Hippocampal formation (tissue), 2 donors: ENCODE data around the gene FOXO3.

ENCODE experiments used
- DNase-seq, 2 donors: peaks; one replicate each; lab custom pipeline; 2025; lab: John Stamatoyannopoulos, UW

FOXO3 gene

DNA sequence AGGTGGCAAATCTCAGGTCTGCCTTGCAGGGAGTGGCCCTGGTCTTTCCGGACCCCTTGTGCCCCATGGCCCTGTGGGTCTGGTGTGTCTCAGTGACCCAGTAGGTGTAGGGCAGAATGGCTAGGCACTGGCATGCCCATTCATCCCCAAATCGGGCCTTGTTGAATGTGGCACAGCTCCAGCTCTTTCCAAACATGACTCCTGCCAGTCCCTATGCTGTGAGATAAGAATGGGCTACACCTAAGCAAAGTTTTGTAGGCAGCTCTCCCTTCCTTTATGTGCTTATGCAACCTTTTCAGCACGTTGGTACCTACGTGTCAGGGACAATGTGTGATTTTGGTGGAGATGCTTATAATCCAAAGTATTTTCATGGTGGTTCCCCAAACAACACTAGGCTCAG lies 33.9 kb downstream of the FOXO3 start:
- no peak for DNase-seq

DNA sequence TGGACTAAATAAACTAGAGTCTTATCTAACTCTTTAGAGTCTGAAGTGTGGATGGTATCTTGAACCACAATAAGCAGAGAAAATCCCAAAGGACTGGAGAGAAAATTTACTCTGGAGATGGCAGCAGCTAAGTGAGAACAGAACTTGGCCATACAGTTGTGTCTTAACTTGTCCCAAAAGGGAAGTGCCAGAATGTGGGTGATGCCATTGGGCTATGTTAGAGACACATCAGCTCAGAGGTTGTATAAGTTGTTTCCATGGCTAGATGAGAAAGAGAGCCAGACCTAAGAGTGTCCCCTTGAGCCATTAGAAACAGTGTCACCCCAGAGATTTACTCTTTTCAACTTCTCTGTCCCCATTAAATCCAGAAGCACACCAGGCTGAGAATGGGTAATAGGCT lies 36.2 kb downstream of the FOXO3 start:
- no peak for DNase-seq

GRCh38 chr6:108597572-108598304 lies 37.0 kb downstream of the FOXO3 start:
- DNase-seq = no peak

- no peak for DNase-seq
Measured at GRCh38 chr6:108598305-108598863, 37.7 kb downstream of the FOXO3 start.

GRCh38 chr6:108604156-108604555 lies 43.4 kb downstream of the FOXO3 start:
- DNase-seq = no peak

GRCh38 chr6:108606250-108606690 lies 45.6 kb downstream of the FOXO3 start:
- no peak for DNase-seq

DNA sequence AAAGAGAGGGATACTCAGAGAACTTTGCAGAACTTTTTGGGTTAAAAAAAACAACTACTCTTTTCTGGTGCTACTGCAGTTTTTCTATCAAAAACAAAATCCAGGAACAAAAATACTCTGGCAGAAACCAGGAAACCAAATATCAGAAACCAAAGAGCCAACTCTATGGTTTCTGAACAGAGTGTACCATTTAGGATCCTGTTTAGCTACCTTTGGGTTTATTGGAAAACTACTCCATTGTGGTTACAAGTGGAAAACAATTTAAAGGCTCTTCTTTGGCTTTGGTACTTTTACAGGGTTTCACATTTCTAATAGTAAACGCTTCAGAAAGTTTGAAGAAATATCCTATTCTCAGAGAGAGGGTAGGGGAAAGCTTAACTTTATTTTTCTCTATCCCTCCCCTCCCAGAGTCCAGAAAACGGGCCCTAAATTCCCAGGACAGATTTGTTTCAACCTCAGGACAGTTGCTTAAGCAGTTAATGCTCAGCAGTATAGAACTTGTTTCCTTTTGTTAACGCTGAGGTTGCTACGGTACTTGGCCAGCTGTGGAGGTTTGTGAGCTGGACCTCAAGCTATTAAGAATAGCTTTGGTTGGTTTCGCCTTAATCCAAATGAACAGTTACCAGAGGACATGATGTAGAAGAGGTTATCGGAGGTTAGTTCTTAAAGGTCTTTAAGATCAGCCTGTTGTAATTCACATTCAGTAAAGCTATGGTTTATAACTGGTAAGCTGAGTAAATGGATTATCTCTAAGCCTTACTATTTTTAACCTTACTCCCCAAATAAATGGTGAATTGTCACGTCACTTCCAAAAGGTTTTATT lies 47.9 kb downstream of the FOXO3 start:
- no peak for DNase-seq

GRCh38 chr6:108609276-108609769 lies 48.6 kb downstream of the FOXO3 start:
- no peak for DNase-seq

DNA sequence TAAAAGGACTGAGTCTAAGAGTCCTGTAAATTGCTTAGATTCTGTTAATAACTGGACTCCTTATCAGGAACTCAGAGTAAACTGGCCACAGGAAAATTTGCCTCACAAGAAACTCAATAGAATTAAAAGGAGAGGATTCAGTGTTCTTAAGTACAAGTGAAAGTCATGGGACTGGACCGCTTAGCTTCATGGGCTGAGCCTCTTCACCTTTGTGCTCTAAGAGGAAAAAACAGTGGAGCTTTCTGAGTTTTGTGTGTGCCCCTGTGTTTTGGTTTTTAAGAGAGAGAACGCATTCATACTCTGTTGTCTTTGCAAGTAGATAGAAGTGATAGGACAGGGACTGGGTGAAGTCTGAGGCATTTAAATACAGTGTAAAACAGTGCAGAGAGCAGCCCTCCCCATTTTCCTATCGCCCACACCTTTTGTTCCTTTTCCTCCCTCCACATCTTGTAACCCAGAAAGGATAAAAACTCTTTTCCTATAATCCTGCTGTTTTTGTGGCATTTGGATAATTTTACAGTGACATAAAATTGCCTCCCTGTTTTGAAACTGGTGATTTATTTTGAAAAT lies 49.6 kb downstream of the FOXO3 start:
- DNase-seq = no peak

- no peak for DNase-seq
Measured at GRCh38 chr6:108610957-108611586, 50.4 kb downstream of the FOXO3 start.

- DNase-seq = no peak
Measured at GRCh38 chr6:108612852-108613251, 52.1 kb downstream of the FOXO3 start.

GRCh38 chr6:108616544-108616943 lies 55.8 kb downstream of the FOXO3 start:
- no peak for DNase-seq

GRCh38 chr6:108616973-108617372 lies 56.3 kb downstream of the FOXO3 start:
- no peak for DNase-seq

- DNase-seq = no peak
Measured at GRCh38 chr6:108618623-108619152, 58.0 kb downstream of the FOXO3 start.

GRCh38 chr6:108619431-108620197 lies 58.9 kb downstream of the FOXO3 start:
- DNase-seq = no peak

DNA sequence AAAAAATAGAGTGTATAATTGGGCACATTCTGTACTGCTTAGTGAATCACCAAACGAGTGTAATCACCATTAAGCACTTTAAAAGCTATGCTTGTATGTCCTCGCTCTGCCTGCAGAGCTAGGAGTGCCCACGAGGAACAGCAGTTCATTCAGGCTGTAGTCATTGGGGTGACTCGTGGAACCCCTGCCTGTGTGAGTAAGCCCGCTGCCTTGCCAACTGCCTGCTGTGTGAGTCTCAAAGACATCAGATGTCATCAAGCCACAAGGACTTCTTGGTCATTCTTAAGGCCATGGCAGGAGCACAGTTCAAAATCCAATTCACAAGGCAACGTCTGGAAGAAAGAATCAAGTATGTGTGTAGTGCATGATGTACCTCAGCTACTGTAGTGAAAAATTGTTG lies 60.4 kb downstream of the FOXO3 start:
- no peak for DNase-seq

DNA sequence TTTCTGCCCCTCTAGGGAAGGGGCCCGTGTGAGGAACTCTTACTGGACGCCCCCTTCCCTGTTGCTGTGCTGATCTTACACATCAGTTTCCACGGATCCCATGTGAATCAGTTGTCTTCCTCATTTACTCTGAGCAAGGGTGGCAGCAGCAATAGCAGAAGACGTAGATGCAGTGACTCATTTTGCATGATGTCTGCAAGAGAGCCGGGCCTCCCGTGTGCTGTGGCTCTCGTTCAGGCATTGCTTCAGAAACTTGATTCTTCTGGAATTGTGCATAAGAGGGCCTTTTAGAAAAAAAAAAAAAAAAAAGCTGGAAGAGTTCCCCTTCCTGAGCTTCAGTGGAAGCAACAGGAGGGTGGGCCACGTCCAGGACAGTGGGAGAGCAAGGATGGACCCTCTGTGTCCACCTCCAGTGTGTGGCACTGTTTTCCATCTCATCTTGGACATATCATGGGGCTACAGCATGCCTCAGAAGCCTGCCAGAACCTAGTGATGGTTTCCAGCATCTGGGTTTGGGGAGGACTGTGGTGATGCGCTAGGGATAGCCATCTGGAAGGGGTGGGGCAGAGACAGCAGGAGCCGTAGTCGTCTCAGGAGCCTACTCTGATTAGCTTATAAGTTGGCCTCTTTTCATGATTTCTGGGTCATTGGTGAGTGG lies 62.1 kb downstream of the FOXO3 start:
- peak in 1 of 2 donors; percentile 26 for DNase-seq

DNA sequence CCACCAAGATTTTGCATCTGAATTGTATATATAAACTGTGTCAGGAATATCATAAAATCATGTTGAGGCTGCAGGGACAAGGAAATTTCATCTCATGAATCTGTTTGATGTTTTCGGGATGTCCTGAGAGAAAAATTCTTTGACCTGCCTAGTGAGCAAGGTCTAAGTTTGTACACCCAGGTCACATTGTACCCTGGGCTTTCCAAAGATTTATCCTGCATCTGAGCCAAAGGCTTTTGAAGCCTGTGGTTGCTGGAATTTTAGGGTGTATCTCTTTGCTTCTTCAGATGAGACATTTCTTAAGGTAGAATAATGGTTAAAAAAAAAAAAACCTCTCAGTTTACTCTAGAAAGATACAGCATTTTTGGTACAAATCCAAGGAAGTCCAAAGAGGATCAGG lies 63.3 kb downstream of the FOXO3 start:
- no peak for DNase-seq

DNA sequence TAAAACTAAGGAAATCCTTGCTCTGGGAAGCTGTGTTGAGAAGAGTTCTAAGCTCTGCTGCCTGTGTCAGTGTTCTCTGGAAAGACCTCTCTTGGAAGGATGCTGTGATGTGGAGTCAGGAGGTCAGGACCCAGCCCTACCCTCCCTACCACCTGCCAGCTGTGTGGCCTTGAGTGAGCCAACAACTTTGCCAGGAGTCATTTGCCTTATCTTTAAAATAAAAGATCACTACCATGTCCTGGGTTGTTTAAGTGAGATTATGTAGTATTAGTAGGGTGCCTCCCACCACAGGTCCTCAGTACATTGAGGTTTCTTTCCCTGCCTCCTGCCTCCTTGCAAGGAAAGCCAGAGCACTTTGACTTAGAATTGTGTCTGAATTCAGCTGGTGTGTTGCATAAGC lies 64.9 kb downstream of the FOXO3 start:
- DNase-seq = no peak

GRCh38 chr6:108626777-108627176 lies 66.1 kb downstream of the FOXO3 start:
- DNase-seq = no peak
